ENCODE data around the gene COMMD6. TPM values are rescaled to one million over a fixed set of nuclear protein-coding genes. Genes with fewer than 3 reads are reported as not detected.

COMMD6 gene
- total RNA-seq, 1 donor from 2014 or later: 209 TPM

DNA sequence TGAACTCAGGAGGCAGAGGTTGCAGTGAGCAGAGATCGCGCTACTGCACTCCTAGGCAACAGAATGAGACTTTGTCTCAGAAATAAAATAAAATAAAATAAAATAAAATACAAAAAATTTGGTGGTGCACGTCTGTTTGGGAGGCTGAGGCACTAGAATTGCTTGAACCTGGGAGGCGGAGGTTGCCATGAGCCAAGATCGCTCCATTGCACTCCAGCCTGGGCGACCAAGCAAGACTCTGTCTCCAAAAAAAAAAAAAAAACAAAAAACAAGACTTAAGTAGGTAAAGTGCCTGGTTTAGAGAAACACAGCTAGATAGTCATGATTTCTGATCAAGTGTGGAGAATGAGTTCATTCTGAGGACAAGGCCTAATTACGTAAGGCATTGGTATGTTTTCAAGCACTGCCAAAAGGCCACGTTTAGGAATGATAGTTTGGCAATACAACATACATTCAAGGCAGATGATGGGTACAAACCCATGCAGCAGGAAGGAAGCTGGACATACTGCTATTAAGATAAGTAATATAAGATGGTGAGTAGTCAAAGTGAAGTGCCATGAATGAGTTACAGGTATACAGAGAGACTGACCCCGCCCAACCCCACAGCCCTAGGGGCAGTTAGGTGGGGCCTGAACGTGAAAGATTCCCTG is 7.2 kb upstream of the COMMD6 start:
- no peaks in the 10 kb centered on the region for H3K27me3 Mint-ChIP-seq (ENCODE audit: low read depth, unreplicated experiment)
- H3K4me1 Mint-ChIP-seq (ENCODE audit: low read depth, unreplicated experiment): peaks cover 4% of the 10 kb centered on the region
- DNase-seq (ENCODE audit: low read depth): peak; percentile 83
- TF ChIP-seq, protein P1, sequence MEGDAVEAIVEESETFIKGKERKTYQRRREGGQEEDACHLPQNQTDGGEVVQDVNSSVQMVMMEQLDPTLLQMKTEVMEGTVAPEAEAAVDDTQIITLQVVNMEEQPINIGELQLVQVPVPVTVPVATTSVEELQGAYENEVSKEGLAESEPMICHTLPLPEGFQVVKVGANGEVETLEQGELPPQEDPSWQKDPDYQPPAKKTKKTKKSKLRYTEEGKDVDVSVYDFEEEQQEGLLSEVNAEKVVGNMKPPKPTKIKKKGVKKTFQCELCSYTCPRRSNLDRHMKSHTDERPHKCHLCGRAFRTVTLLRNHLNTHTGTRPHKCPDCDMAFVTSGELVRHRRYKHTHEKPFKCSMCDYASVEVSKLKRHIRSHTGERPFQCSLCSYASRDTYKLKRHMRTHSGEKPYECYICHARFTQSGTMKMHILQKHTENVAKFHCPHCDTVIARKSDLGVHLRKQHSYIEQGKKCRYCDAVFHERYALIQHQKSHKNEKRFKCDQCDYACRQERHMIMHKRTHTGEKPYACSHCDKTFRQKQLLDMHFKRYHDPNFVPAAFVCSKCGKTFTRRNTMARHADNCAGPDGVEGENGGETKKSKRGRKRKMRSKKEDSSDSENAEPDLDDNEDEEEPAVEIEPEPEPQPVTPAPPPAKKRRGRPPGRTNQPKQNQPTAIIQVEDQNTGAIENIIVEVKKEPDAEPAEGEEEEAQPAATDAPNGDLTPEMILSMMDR (IDR thresholded peaks at IDR 0.05; ENCODE audit: insufficient read depth, low read depth, low read length): no peak
- TF ChIP-seq EZH2 (IDR thresholded peaks at IDR 0.05; ENCODE audit: insufficient read depth, low read length): no peak
- no peak overlapping the region for H3K4me2 ChIP-seq (ENCODE audit: low read length)
- H3K4me3 ChIP-seq (ENCODE audit: insufficient read depth, low read depth, low read length): no peak overlapping the region
- no peaks in the 10 kb centered on the region for H3K4me1 ChIP-seq (ENCODE audit: insufficient read depth, low read length)
- no peak overlapping the region for H3K4me3 Mint-ChIP-seq (ENCODE audit: unreplicated experiment)
- H3K9ac ChIP-seq (ENCODE audit: low read length): no peak overlapping the region
- H3K9me3 ChIP-seq (ENCODE audit: insufficient read depth, low read depth, low read length): no peaks in the 10 kb centered on the region
- peaks cover 2% of the 10 kb centered on the region for H3K79me2 ChIP-seq (ENCODE audit: insufficient read depth, low read length)
- no peaks in the 10 kb centered on the region for H3K9me3 Mint-ChIP-seq (ENCODE audit: unreplicated experiment)
- no peaks in the 10 kb centered on the region for H3K27me3 ChIP-seq (ENCODE audit: insufficient read depth, low read length)
- FAIRE-seq: no peak
- no peaks in the 10 kb centered on the region for H3K36me3 ChIP-seq (ENCODE audit: insufficient read depth, low read length)
- no peaks in the 10 kb centered on the region for H3K36me3 Mint-ChIP-seq (ENCODE audit: low read depth, unreplicated experiment)
- no peak overlapping the region for H2AFZ ChIP-seq (ENCODE audit: low read depth, low read length)
- no peak overlapping the region for H3K27ac Mint-ChIP-seq (ENCODE audit: unreplicated experiment)
- H4K20me1 ChIP-seq (ENCODE audit: insufficient read depth, low read length): no peaks in the 10 kb centered on the region
- H3K27ac ChIP-seq (ENCODE audit: low read depth, low read length): no peak overlapping the region

DNA sequence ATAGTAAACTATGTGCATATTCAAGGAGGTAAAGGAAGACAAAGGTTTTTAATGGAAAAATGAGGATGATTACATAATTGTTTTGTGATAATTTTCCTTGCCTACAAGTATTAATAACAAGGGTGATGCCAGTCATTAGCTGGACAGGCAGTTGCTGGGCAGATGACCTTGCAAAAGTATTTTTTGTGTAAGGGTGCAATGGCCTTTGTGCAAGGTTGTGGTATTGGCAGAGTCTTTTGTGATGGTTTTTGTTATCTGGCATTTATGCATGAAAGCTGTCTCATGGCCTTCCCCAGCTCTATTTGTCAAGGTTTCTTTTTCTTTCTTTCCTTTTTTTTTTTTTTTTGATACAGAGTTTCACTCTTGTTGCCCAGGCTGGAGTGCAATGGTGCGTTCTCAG is 4.3 kb upstream of the COMMD6 start:
- no peak overlapping the region for H3K27ac ChIP-seq (ENCODE audit: low read depth, low read length)
- H2AFZ ChIP-seq (ENCODE audit: low read depth, low read length): no peak overlapping the region
- Mint-ChIP-seq H3K4me1 (ENCODE audit: low read depth, unreplicated experiment) (peaks cover 5% of the 10 kb centered on the region), H3K27ac (ENCODE audit: unreplicated experiment) (no peak overlapping the region), H3K9me3 (ENCODE audit: unreplicated experiment) (no peaks in the 10 kb centered on the region), H3K36me3 (ENCODE audit: low read depth, unreplicated experiment) (no peaks in the 10 kb centered on the region), H3K27me3 (ENCODE audit: low read depth, unreplicated experiment) (no peaks in the 10 kb centered on the region), H3K4me3 (ENCODE audit: unreplicated experiment) (no peak overlapping the region)
- H4K20me1 ChIP-seq (ENCODE audit: insufficient read depth, low read length): no peaks in the 10 kb centered on the region
- H3K9me3 ChIP-seq (ENCODE audit: insufficient read depth, low read depth, low read length): no peaks in the 10 kb centered on the region
- H3K4me1 ChIP-seq (ENCODE audit: insufficient read depth, low read length): no peaks in the 10 kb centered on the region
- H3K4me3 ChIP-seq (ENCODE audit: insufficient read depth, low read depth, low read length): no peak overlapping the region
- H3K9ac ChIP-seq (ENCODE audit: low read length): no peak overlapping the region
- no peaks in the 10 kb centered on the region for H3K27me3 ChIP-seq (ENCODE audit: insufficient read depth, low read length)
- no peak for FAIRE-seq
- H3K79me2 ChIP-seq (ENCODE audit: insufficient read depth, low read length): peaks cover 7% of the 10 kb centered on the region
- TF ChIP-seq EZH2 (IDR thresholded peaks at IDR 0.05; ENCODE audit: insufficient read depth, low read length): no peak
- TF ChIP-seq, protein P1 (IDR thresholded peaks at IDR 0.05; ENCODE audit: insufficient read depth, low read depth, low read length): no peak
- no peaks in the 10 kb centered on the region for H3K36me3 ChIP-seq (ENCODE audit: insufficient read depth, low read length)
- H3K4me2 ChIP-seq (ENCODE audit: low read length): no peak overlapping the region
- DNase-seq (ENCODE audit: low read depth): no peak

GRCh38 chr13:75541287-75541686 is 3.6 kb upstream of the COMMD6 start:
- no peak for FAIRE-seq
- H3K27me3 ChIP-seq (ENCODE audit: insufficient read depth, low read length): no peaks in the 10 kb centered on the region
- H2AFZ ChIP-seq (ENCODE audit: low read depth, low read length): no peak overlapping the region
- Mint-ChIP-seq H3K27ac (ENCODE audit: unreplicated experiment) (no peak overlapping the region), H3K4me1 (ENCODE audit: low read depth, unreplicated experiment) (peaks cover 5% of the 10 kb centered on the region), H3K27me3 (ENCODE audit: low read depth, unreplicated experiment) (no peaks in the 10 kb centered on the region), H3K4me3 (ENCODE audit: unreplicated experiment) (no peak overlapping the region), H3K36me3 (ENCODE audit: low read depth, unreplicated experiment) (no peaks in the 10 kb centered on the region), H3K9me3 (ENCODE audit: unreplicated experiment) (no peaks in the 10 kb centered on the region)
- no peak for DNase-seq (ENCODE audit: low read depth)
- H3K4me2 ChIP-seq (ENCODE audit: low read length): no peak overlapping the region
- no peak overlapping the region for H3K27ac ChIP-seq (ENCODE audit: low read depth, low read length)
- peaks cover 14% of the 10 kb centered on the region for H3K79me2 ChIP-seq (ENCODE audit: insufficient read depth, low read length)
- TF ChIP-seq, protein P1 (IDR thresholded peaks at IDR 0.05; ENCODE audit: insufficient read depth, low read depth, low read length): no peak
- no peak for TF ChIP-seq EZH2 (IDR thresholded peaks at IDR 0.05; ENCODE audit: insufficient read depth, low read length)
- H3K36me3 ChIP-seq (ENCODE audit: insufficient read depth, low read length): no peaks in the 10 kb centered on the region
- H3K9me3 ChIP-seq (ENCODE audit: insufficient read depth, low read depth, low read length): no peaks in the 10 kb centered on the region
- H3K4me1 ChIP-seq (ENCODE audit: insufficient read depth, low read length): peaks cover 3% of the 10 kb centered on the region
- H3K4me3 ChIP-seq (ENCODE audit: insufficient read depth, low read depth, low read length): no peak overlapping the region
- no peaks in the 10 kb centered on the region for H4K20me1 ChIP-seq (ENCODE audit: insufficient read depth, low read length)
- H3K9ac ChIP-seq (ENCODE audit: low read length): no peak overlapping the region
